CD8-positive, alpha-beta memory T cell (primary cell): ENCODE data around the gene NUBP2. TPM values are rescaled to one million over a fixed set of nuclear protein-coding genes. Genes with fewer than 3 reads are reported as not detected.

Source experiments
- CTCF ChIA-PET: fragments of 350-600 bp; sonication (Branson Sonifier 250); formaldehyde crosslinking; loops from one replicate; lab custom pipeline; 2021; ENCODE audit warnings: antibody characterized with exemption; lab: Charles Lee
- POLR2A ChIA-PET: fragments of 350-600 bp; sonication (Branson Sonifier 250); formaldehyde crosslinking; loops from one replicate; lab custom pipeline; 2021; ENCODE audit warnings: antibody characterized with exemption; lab: Charles Lee
- DNase-seq, 5 donors: peaks; one replicate each; pipeline versions ENCODE4 v3.0.0 to v3.0.0-alpha.2; 2020 to 2022; ENCODE audit warnings: mixed read lengths in 1 of 5
- H3K27ac ChIP-seq: one replicate; pipeline ENCODE4 v1.7.0; 2013; ENCODE audit warnings: low read depth, mild to moderate bottlenecking, low read length, moderate library complexity
- H3K27me3 ChIP-seq: 2 replicates; pipeline ENCODE4 v1.7.0; 2013; ENCODE audit warnings: low read length, mild to moderate bottlenecking; ENCODE audit not compliant: insufficient read depth, poor library complexity, severe bottlenecking
- H3K36me3 ChIP-seq: 2 replicates; pipeline ENCODE4 v1.7.0; 2013; ENCODE audit warnings: mild to moderate bottlenecking, low read length, moderate library complexity; ENCODE audit not compliant: insufficient read depth
- H3K4me1 ChIP-seq: 2 replicates; pipeline ENCODE4 v1.7.0; 2013; ENCODE audit warnings: mild to moderate bottlenecking, low read length, moderate library complexity; ENCODE audit not compliant: insufficient read depth
- H3K4me3 ChIP-seq: 2 replicates; pipeline ENCODE4 v1.7.0; 2013; ENCODE audit warnings: mild to moderate bottlenecking, low read length
- H3K9me3 ChIP-seq: 2 replicates; pipeline ENCODE4 v1.7.0; 2013; ENCODE audit warnings: mild to moderate bottlenecking, low read length
- H3K27ac Mint-ChIP-seq, 8 donors: one replicate each; pipeline ENCODE4 v1.8.0; 2020 to 2021; ENCODE audit warnings: mixed read lengths in 8 of 8, mild to moderate bottlenecking in 6 of 8, inconsistent platforms in 3 of 8, moderate library complexity in 3 of 8
- H3K27me3 Mint-ChIP-seq, 2 donors: one replicate each; pipeline ENCODE4 v1.8.0; 2020 to 2021; ENCODE audit warnings: mixed read lengths in 2 of 2, mild to moderate bottlenecking in 1 of 2, moderate library complexity in 1 of 2
- H3K36me3 Mint-ChIP-seq, 3 donors: one replicate each; pipeline ENCODE4 v1.8.0; 2020 to 2021; ENCODE audit warnings: mixed read lengths in 3 of 3, inconsistent platforms in 1 of 3, mild to moderate bottlenecking in 1 of 3
- H3K4me1 Mint-ChIP-seq, 3 donors: one replicate each; pipeline ENCODE4 v1.8.0; 2020 to 2021; ENCODE audit warnings: mixed read lengths in 3 of 3, inconsistent platforms in 1 of 3, mild to moderate bottlenecking in 1 of 3
- H3K4me3 Mint-ChIP-seq, 7 donors: one replicate each; pipeline ENCODE4 v1.8.0; 2020 to 2021; ENCODE audit warnings: mixed read lengths in 7 of 7, mild to moderate bottlenecking in 6 of 7, moderate library complexity in 4 of 7, inconsistent platforms in 2 of 7
- H3K9me3 Mint-ChIP-seq, 5 donors: one replicate each; pipeline ENCODE4 v1.8.0; 2020 to 2022; ENCODE audit warnings: mixed read lengths in 5 of 5, mild to moderate bottlenecking in 3 of 5, moderate library complexity in 2 of 5, inconsistent platforms in 1 of 5
- polyA plus RNA-seq: library from polyadenylated mRNA; unstranded; fragments of 300-500 nt; fragmentation: Illumina TruSeq; gene quantifications from one replicate; pipeline ENCODE4 v1.2.3, GENCODE V29; 2021
- total RNA-seq, 2 experiments: library from RNA; stranded (reverse); gene quantifications; one replicate each; pipeline ENCODE4 v1.2.3, GENCODE V29; 2021

Gene NUBP2
- total and polyA plus RNA-seq, 3 experiments from 2014 or later: 73.9 to 96.6 (median 82.8) TPM

- Histone ChIP-seq H3K4me1 (no peaks in the 10 kb centered on the region), H3K9me3 (no peaks in the 10 kb centered on the region), H3K27me3 (no peaks in the 10 kb centered on the region), H3K4me3 (no peak overlapping the region), H3K27ac (no peak overlapping the region), H3K36me3 (peaks cover 11% of the 10 kb centered on the region)
- ChIA-PET POLR2A (no interaction called here), CTCF (no interaction called here)
- Mint-ChIP-seq H3K27ac (no peak overlapping the region), H3K36me3 (peaks cover 0 to 56% (median 4%) of the 10 kb centered on the region in 3 donors), H3K27me3 (no peaks in the 10 kb centered on the region), H3K4me1 (no peaks in the 10 kb centered on the region), H3K9me3 (no peaks in the 10 kb centered on the region), H3K4me3 (no peak overlapping the region)
- no peak for DNase-seq
Measured at GRCh38 chr16:1744338-1744840, 38.4 kb upstream of the NUBP2 start.

- no peaks in the 10 kb centered on the region for H3K4me1 ChIP-seq
- H3K4me1 Mint-ChIP-seq: no peaks in the 10 kb centered on the region
- H3K27ac ChIP-seq: no peak overlapping the region
- H3K9me3 ChIP-seq: no peaks in the 10 kb centered on the region
- no peaks in the 10 kb centered on the region for H3K9me3 Mint-ChIP-seq
- no peak overlapping the region for H3K4me3 ChIP-seq
- CTCF ChIA-PET: interaction anchor here (1.3 kb wide), 1 partner anchor 40 kb away, joined by 4 read pairs; no protein-coding TSS in a partner anchor
- H3K27ac Mint-ChIP-seq: peak overlapping the region in 2 of 8 donors; percentile 67 to 91
- no peak overlapping the region for H3K4me3 Mint-ChIP-seq
- POLR2A ChIA-PET: no interaction called here
- H3K36me3 ChIP-seq: peaks cover 16% of the 10 kb centered on the region
- peaks cover 0 to 64% (median 4%) of the 10 kb centered on the region in 3 donors for H3K36me3 Mint-ChIP-seq
- no peaks in the 10 kb centered on the region for H3K27me3 ChIP-seq
- DNase-seq: no peak
- H3K27me3 Mint-ChIP-seq: no peaks in the 10 kb centered on the region
Measured at GRCh38 chr16:1745181-1745899, 37.4 kb upstream of the NUBP2 start.

GRCh38 chr16:1745900-1746692 lies 36.7 kb upstream of the NUBP2 start:
- Histone ChIP-seq H3K36me3 (peaks cover 16% of the 10 kb centered on the region), H3K4me1 (no peaks in the 10 kb centered on the region), H3K27ac (no peak overlapping the region), H3K27me3 (no peaks in the 10 kb centered on the region), H3K9me3 (no peaks in the 10 kb centered on the region), H3K4me3 (no peak overlapping the region)
- no peak for DNase-seq
- no peaks in the 10 kb centered on the region for H3K27me3 Mint-ChIP-seq
- H3K4me1 Mint-ChIP-seq: no peaks in the 10 kb centered on the region
- H3K36me3 Mint-ChIP-seq: peaks cover 0 to 66% (median 4%) of the 10 kb centered on the region in 3 donors
- no peak overlapping the region for H3K4me3 Mint-ChIP-seq
- H3K27ac Mint-ChIP-seq: no peak overlapping the region
- no peaks in the 10 kb centered on the region for H3K9me3 Mint-ChIP-seq
- CTCF ChIA-PET: interaction anchor here (1.3 kb wide), 1 partner anchor 40 kb away, joined by 4 read pairs; no protein-coding TSS in a partner anchor
- POLR2A ChIA-PET: no interaction called here

- no peak for DNase-seq
- Mint-ChIP-seq H3K4me3 (no peak overlapping the region), H3K27ac (no peak overlapping the region), H3K4me1 (no peaks in the 10 kb centered on the region), H3K27me3 (no peaks in the 10 kb centered on the region), H3K36me3 (peaks cover 0 to 70% (median 4%) of the 10 kb centered on the region in 3 donors), H3K9me3 (no peaks in the 10 kb centered on the region)
- POLR2A ChIA-PET: no interaction called here
- Histone ChIP-seq H3K27me3 (no peaks in the 10 kb centered on the region), H3K4me3 (no peak overlapping the region), H3K36me3 (peaks cover 16% of the 10 kb centered on the region), H3K27ac (no peak overlapping the region), H3K9me3 (no peaks in the 10 kb centered on the region), H3K4me1 (no peaks in the 10 kb centered on the region)
- CTCF ChIA-PET: no interaction called here
Measured at GRCh38 chr16:1746693-1747195, 36.0 kb upstream of the NUBP2 start.

- ChIA-PET POLR2A (no interaction called here), CTCF (no interaction called here)
- Mint-ChIP-seq H3K9me3 (no peaks in the 10 kb centered on the region), H3K4me1 (no peaks in the 10 kb centered on the region), H3K36me3 (peaks cover 0 to 80% (median 4%) of the 10 kb centered on the region in 3 donors), H3K27ac (no peak overlapping the region), H3K27me3 (no peaks in the 10 kb centered on the region), H3K4me3 (no peak overlapping the region)
- DNase-seq: no peak
- no peaks in the 10 kb centered on the region for H3K9me3 ChIP-seq
- H3K4me1 ChIP-seq: no peaks in the 10 kb centered on the region
- no peak overlapping the region for H3K27ac ChIP-seq
- H3K36me3 ChIP-seq: peaks cover 22% of the 10 kb centered on the region
- no peaks in the 10 kb centered on the region for H3K27me3 ChIP-seq
- no peak overlapping the region for H3K4me3 ChIP-seq
Measured at GRCh38 chr16:1747934-1748333, 34.8 kb upstream of the NUBP2 start.

- ChIA-PET CTCF (no interaction called here), POLR2A (no interaction called here)
- H3K4me3 ChIP-seq: no peak overlapping the region
- H3K27ac Mint-ChIP-seq: no peak overlapping the region
- no peaks in the 10 kb centered on the region for H3K27me3 Mint-ChIP-seq
- H3K9me3 ChIP-seq: no peaks in the 10 kb centered on the region
- no peaks in the 10 kb centered on the region for H3K27me3 ChIP-seq
- no peak for DNase-seq
- peaks cover 0 to 73% (median 4%) of the 10 kb centered on the region in 3 donors for H3K36me3 Mint-ChIP-seq
- H3K9me3 Mint-ChIP-seq: no peaks in the 10 kb centered on the region
- H3K4me3 Mint-ChIP-seq: no peak overlapping the region
- peaks cover 22% of the 10 kb centered on the region for H3K36me3 ChIP-seq
- H3K27ac ChIP-seq: no peak overlapping the region
- no peaks in the 10 kb centered on the region for H3K4me1 Mint-ChIP-seq
- H3K4me1 ChIP-seq: no peaks in the 10 kb centered on the region
Measured at GRCh38 chr16:1749152-1750117, 33.3 kb upstream of the NUBP2 start.

- peaks cover 0 to 68% (median 0%) of the 10 kb centered on the region in 3 donors for H3K36me3 Mint-ChIP-seq
- H3K4me1 Mint-ChIP-seq: peaks cover 4 to 6% (median 5%) of the 10 kb centered on the region in 3 donors
- Histone ChIP-seq H3K9me3 (no peaks in the 10 kb centered on the region), H3K4me1 (peaks cover 2% of the 10 kb centered on the region), H3K4me3 (no peak overlapping the region), H3K27ac (no peak overlapping the region), H3K27me3 (no peaks in the 10 kb centered on the region), H3K36me3 (peaks cover 22% of the 10 kb centered on the region)
- H3K27ac Mint-ChIP-seq: peak overlapping the region in 1 of 8 donors; percentile 87
- ChIA-PET CTCF (no interaction called here), POLR2A (no interaction called here)
- no peaks in the 10 kb centered on the region for H3K27me3 Mint-ChIP-seq
- no peaks in the 10 kb centered on the region for H3K9me3 Mint-ChIP-seq
- no peak overlapping the region for H3K4me3 Mint-ChIP-seq
- no peak for DNase-seq
Measured at GRCh38 chr16:1751946-1752345, 30.8 kb upstream of the NUBP2 start.
